T-helper 2 cell treated with Interferon-gamma antibody and Interleukin-4, amounts not matched to agents 5 μg/mL and 100 μg/mL, for 36 hours (primary cell): ENCODE results near the gene PIK3C2B.
A peak's percentile ranks its signal among the peaks of the same experiment; 100 is the strongest.

ENCODE experiments used
- DNase-seq: peaks from one replicate; pipeline ENCODE4 v3.0.0; 2021; ENCODE audit warnings: low spot score
- H3K27ac Mint-ChIP-seq: one replicate; pipeline ENCODE4 v1.8.0; 2021; ENCODE audit warnings: mild to moderate bottlenecking, mixed read lengths
- H3K27me3 Mint-ChIP-seq: one replicate; pipeline ENCODE4 v1.8.0; 2021; ENCODE audit warnings: low read depth, mixed read lengths
- H3K36me3 Mint-ChIP-seq: one replicate; pipeline ENCODE4 v1.8.0; 2021; ENCODE audit warnings: low read depth, mixed read lengths
- H3K4me1 Mint-ChIP-seq: one replicate; pipeline ENCODE4 v1.8.0; 2021; ENCODE audit warnings: low read depth, mixed read lengths
- H3K4me3 Mint-ChIP-seq: one replicate; pipeline ENCODE4 v1.8.0; 2022; ENCODE audit warnings: mild to moderate bottlenecking, moderate library complexity, mixed read lengths
- H3K9me3 Mint-ChIP-seq: one replicate; pipeline ENCODE4 v1.8.0; 2021; ENCODE audit warnings: mixed read lengths

PIK3C2B gene

GRCh38 chr1:204464701-204465100 lies 29.9 kb downstream of the PIK3C2B start:
- Mint-ChIP-seq H3K27me3 (no peaks in the 10 kb centered on the region), H3K27ac (no peak overlapping the region), H3K4me1 (peaks cover 41% of the 10 kb centered on the region), H3K4me3 (no peak overlapping the region), H3K9me3 (no peaks in the 10 kb centered on the region), H3K36me3 (peaks cover 5% of the 10 kb centered on the region)
- DNase-seq, result no peak

GRCh38 chr1:204464187-204464631 lies 30.4 kb downstream of the PIK3C2B start:
- H3K4me3 Mint-ChIP-seq, result no peak overlapping the region
- H3K9me3 Mint-ChIP-seq, result no peaks in the 10 kb centered on the region
- peak; percentile 12 for DNase-seq
- no peaks in the 10 kb centered on the region for H3K27me3 Mint-ChIP-seq
- peaks cover 10% of the 10 kb centered on the region for H3K36me3 Mint-ChIP-seq
- H3K27ac Mint-ChIP-seq, result peak overlapping the region; percentile 11
- peaks cover 41% of the 10 kb centered on the region for H3K4me1 Mint-ChIP-seq

- DNase-seq, result no peak
- Mint-ChIP-seq H3K27me3 (no peaks in the 10 kb centered on the region), H3K36me3 (peaks cover 15% of the 10 kb centered on the region), H3K9me3 (no peaks in the 10 kb centered on the region), H3K27ac (peak overlapping the region; percentile 38), H3K4me1 (peaks cover 41% of the 10 kb centered on the region), H3K4me3 (no peak overlapping the region)
Measured at GRCh38 chr1:204463125-204464060, 31.2 kb downstream of the PIK3C2B start.

GRCh38 chr1:204462229-204462561 lies 32.4 kb downstream of the PIK3C2B start:
- peaks cover 41% of the 10 kb centered on the region for H3K4me1 Mint-ChIP-seq
- peak overlapping the region; percentile 39 for H3K27ac Mint-ChIP-seq
- peak overlapping the region; percentile 67 for H3K4me3 Mint-ChIP-seq
- H3K36me3 Mint-ChIP-seq, result peaks cover 19% of the 10 kb centered on the region
- no peaks in the 10 kb centered on the region for H3K9me3 Mint-ChIP-seq
- H3K27me3 Mint-ChIP-seq, result no peaks in the 10 kb centered on the region
- no peak for DNase-seq

GRCh38 chr1:204461331-204462228 lies 33.0 kb downstream of the PIK3C2B start:
- H3K36me3 Mint-ChIP-seq, result peaks cover 22% of the 10 kb centered on the region

GRCh38 chr1:204460346-204460745 lies 34.3 kb downstream of the PIK3C2B start:
- Mint-ChIP-seq H3K36me3 (peaks cover 22% of the 10 kb centered on the region), H3K4me1 (peaks cover 37% of the 10 kb centered on the region), H3K4me3 (no peak overlapping the region), H3K27ac (no peak overlapping the region), H3K27me3 (no peaks in the 10 kb centered on the region), H3K9me3 (no peaks in the 10 kb centered on the region)
- DNase-seq, result no peak

More at GRCh38 chr1:204461331-204462228, 33.0 kb downstream of the PIK3C2B start:
- peaks cover 41% of the 10 kb centered on the region for H3K4me1 Mint-ChIP-seq
- H3K27me3 Mint-ChIP-seq, result no peaks in the 10 kb centered on the region
- H3K27ac Mint-ChIP-seq, result peak overlapping the region; percentile 77
- DNase-seq, result peak; percentile 37
- H3K4me3 Mint-ChIP-seq, result peak overlapping the region; percentile 67
- H3K9me3 Mint-ChIP-seq, result no peaks in the 10 kb centered on the region

GRCh38 chr1:204459706-204460105 lies 34.9 kb downstream of the PIK3C2B start:
- Mint-ChIP-seq H3K27me3 (no peaks in the 10 kb centered on the region), H3K4me1 (peaks cover 33% of the 10 kb centered on the region), H3K27ac (no peak overlapping the region), H3K36me3 (peaks cover 22% of the 10 kb centered on the region), H3K9me3 (no peaks in the 10 kb centered on the region), H3K4me3 (no peak overlapping the region)
- DNase-seq, result no peak

GRCh38 chr1:204457666-204458065 lies 36.9 kb downstream of the PIK3C2B start:
- no peak for DNase-seq
- Mint-ChIP-seq H3K27ac (no peak overlapping the region), H3K4me1 (peaks cover 25% of the 10 kb centered on the region), H3K36me3 (peaks cover 27% of the 10 kb centered on the region), H3K9me3 (no peaks in the 10 kb centered on the region), H3K4me3 (no peak overlapping the region), H3K27me3 (no peaks in the 10 kb centered on the region)

GRCh38 chr1:204456826-204457442 lies 37.7 kb downstream of the PIK3C2B start:
- Mint-ChIP-seq H3K4me3 (no peak overlapping the region), H3K36me3 (peaks cover 29% of the 10 kb centered on the region), H3K27ac (no peak overlapping the region), H3K4me1 (peaks cover 22% of the 10 kb centered on the region), H3K9me3 (no peaks in the 10 kb centered on the region), H3K27me3 (no peaks in the 10 kb centered on the region)
- no peak for DNase-seq

GRCh38 chr1:204455831-204456145 lies 38.8 kb downstream of the PIK3C2B start:
- Mint-ChIP-seq H3K4me3 (no peak overlapping the region), H3K27me3 (no peaks in the 10 kb centered on the region), H3K4me1 (peaks cover 10% of the 10 kb centered on the region), H3K27ac (no peak overlapping the region), H3K9me3 (no peaks in the 10 kb centered on the region), H3K36me3 (peaks cover 30% of the 10 kb centered on the region)
- no peak for DNase-seq

- H3K27me3 Mint-ChIP-seq, result no peaks in the 10 kb centered on the region
- no peak overlapping the region for H3K4me3 Mint-ChIP-seq
- peaks cover 13% of the 10 kb centered on the region for H3K4me1 Mint-ChIP-seq
- H3K27ac Mint-ChIP-seq, result no peak overlapping the region
- no peaks in the 10 kb centered on the region for H3K9me3 Mint-ChIP-seq
- peaks cover 25% of the 10 kb centered on the region for H3K36me3 Mint-ChIP-seq
- DNase-seq, result no peak
Measured at GRCh38 chr1:204455063-204455830, 39.4 kb downstream of the PIK3C2B start.

- DNase-seq, result no peak
- Mint-ChIP-seq H3K4me1 (peaks cover 14% of the 10 kb centered on the region), H3K4me3 (no peak overlapping the region), H3K27me3 (no peaks in the 10 kb centered on the region), H3K27ac (peak overlapping the region; percentile 45), H3K9me3 (no peaks in the 10 kb centered on the region), H3K36me3 (peaks cover 23% of the 10 kb centered on the region)
Measured at GRCh38 chr1:204454476-204454875, 40.1 kb downstream of the PIK3C2B start.

GRCh38 chr1:204453141-204453772 lies 41.3 kb downstream of the PIK3C2B start:
- Mint-ChIP-seq H3K4me3 (peak overlapping the region; percentile 71), H3K36me3 (peaks cover 15% of the 10 kb centered on the region), H3K27ac (peak overlapping the region; percentile 85), H3K4me1 (peaks cover 20% of the 10 kb centered on the region), H3K27me3 (no peaks in the 10 kb centered on the region), H3K9me3 (no peaks in the 10 kb centered on the region)
- peak; percentile 55 for DNase-seq
